DMS53 treated with DMSO at 0.1 percent for 48 hours (cell line): Measurements from ENCODE around the gene HAUS7.
"Not testable (repeated sequence)": the region's sequence is repeated elsewhere in the genome, so short reads cannot be mapped to it uniquely, and the experiment has no call there.

Source experiments
- DNase-seq: peaks from one replicate; lab custom pipeline; 2025; ENCODE audit not compliant: unreplicated experiment; lab: John Stamatoyannopoulos, UW

Gene HAUS7

GRCh38 chrX:153411255-153411987 is 59.0 kb downstream of the HAUS7 start, which contains the start of gene ZFP92:
ZFP92 (plus strand) TSS chrX:153411472; CDS start chrX:153418323, 6,851 bp downstream.
- DNase-seq: no peak

- no peak for DNase-seq
These were observed 59.5 kb downstream of the HAUS7 start for GRCh38 chrX:153410888-153411254.

- no peak for DNase-seq
These were observed 60.0 kb downstream of the HAUS7 start for GRCh38 chrX:153410373-153410772.

GRCh38 chrX:153409414-153410101 is 60.8 kb downstream of the HAUS7 start:
- no peak for DNase-seq

- no peak for DNase-seq
These were observed 61.5 kb downstream of the HAUS7 start for GRCh38 chrX:153408871-153409351.

- DNase-seq: no peak
These were observed 62.1 kb downstream of the HAUS7 start for GRCh38 chrX:153408221-153408721.

GRCh38 chrX:153407736-153408135 is 62.6 kb downstream of the HAUS7 start:
- no peak for DNase-seq

GRCh38 chrX:153406903-153407302 is 63.5 kb downstream of the HAUS7 start:
- DNase-seq: no peak

- no peak for DNase-seq
These were observed 64.4 kb downstream of the HAUS7 start for GRCh38 chrX:153406011-153406410.

GRCh38 chrX:153405426-153405825 is 65.0 kb downstream of the HAUS7 start:
- no peak for DNase-seq

- not testable (repeated sequence) for DNase-seq
These were observed 66.0 kb downstream of the HAUS7 start for GRCh38 chrX:153404333-153404732.

- no peak for DNase-seq
These were observed 69.1 kb downstream of the HAUS7 start, which contains the start of gene PNMA6E for GRCh38 chrX:153401133-153401764. PNMA6E (minus strand) TSS chrX:153401350; CDS start chrX:153398849, 2,501 bp downstream.

GRCh38 chrX:153400146-153401132 is 69.9 kb downstream of the HAUS7 start:
- DNase-seq: no peak

GRCh38 chrX:153398275-153398960 is 72.0 kb downstream of the HAUS7 start:
- DNase-seq: no peak
